ENCODE measurements around the gene SBDS. TPM values are rescaled to one million over a fixed set of nuclear protein-coding genes. Genes with fewer than 3 reads are reported as not detected.
"Not testable (repeated sequence)": the region's sequence is repeated elsewhere in the genome, so short reads cannot be mapped to it uniquely, and the experiment has no call there.

SBDS gene
- total RNA-seq, 2 experiments from 2014 or later: 443 to 474 TPM

DNA sequence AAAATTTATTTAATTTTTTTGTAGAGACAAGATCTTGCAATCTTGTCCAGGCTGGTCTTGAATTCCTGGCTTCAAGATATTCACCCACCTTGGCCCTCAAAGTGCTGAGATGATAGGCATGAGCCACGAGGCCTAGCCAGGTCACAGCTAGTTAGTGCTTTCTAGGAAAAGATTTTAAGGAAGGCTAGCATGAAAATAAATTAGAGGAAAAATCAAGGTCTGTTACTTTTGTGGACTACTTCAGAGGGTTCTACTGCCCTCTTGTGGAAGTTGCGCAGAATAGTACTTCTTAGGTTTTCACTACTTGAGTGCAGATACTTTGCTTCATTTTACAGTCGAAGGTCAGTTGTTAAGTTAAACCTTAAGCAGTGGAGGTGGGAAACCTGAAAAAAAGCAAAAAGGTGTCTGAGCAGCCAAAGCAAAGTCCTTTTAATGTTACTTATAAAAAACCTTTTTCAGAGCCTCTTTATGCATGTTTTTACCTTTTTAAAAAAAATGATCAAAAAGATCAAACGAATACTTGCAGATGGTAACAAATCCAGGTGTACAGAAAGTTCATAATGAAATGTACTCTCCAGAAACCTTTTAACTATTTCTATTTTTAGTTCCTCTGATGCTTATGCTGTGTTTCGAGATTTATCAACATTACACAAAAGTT, 5.3 kb upstream of the SBDS start:
- TF ChIP-seq, protein P1, sequence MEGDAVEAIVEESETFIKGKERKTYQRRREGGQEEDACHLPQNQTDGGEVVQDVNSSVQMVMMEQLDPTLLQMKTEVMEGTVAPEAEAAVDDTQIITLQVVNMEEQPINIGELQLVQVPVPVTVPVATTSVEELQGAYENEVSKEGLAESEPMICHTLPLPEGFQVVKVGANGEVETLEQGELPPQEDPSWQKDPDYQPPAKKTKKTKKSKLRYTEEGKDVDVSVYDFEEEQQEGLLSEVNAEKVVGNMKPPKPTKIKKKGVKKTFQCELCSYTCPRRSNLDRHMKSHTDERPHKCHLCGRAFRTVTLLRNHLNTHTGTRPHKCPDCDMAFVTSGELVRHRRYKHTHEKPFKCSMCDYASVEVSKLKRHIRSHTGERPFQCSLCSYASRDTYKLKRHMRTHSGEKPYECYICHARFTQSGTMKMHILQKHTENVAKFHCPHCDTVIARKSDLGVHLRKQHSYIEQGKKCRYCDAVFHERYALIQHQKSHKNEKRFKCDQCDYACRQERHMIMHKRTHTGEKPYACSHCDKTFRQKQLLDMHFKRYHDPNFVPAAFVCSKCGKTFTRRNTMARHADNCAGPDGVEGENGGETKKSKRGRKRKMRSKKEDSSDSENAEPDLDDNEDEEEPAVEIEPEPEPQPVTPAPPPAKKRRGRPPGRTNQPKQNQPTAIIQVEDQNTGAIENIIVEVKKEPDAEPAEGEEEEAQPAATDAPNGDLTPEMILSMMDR (IDR thresholded peaks at IDR 0.05): peak; percentile 63
- intact Hi-C loops (cut with DNase I, micrococcal nuclease): loop anchor here in 1 of 2 experiments (5.0 kb wide), 1 partner anchor 438 kb away; no protein-coding TSS in a partner anchor
- DNase-seq: peak in 3 of 14 experiments; percentile 43 to 46 (median 44)
- peaks cover 24% of the 10 kb centered on the region for H3K4me1 Mint-ChIP-seq (ENCODE audit: low read depth)
- H3K36me3 Mint-ChIP-seq (ENCODE audit: low read depth): peaks cover 59% of the 10 kb centered on the region
- H3K4me3 Mint-ChIP-seq: peak overlapping the region; percentile 87
- H3K27me3 ChIP-seq (ENCODE audit: control insufficient read depth in 1 of 2, insufficient read depth in 2 of 2, low read length in 2 of 2); H3K4me3 ChIP-seq (ENCODE audit: low read length); ATAC-seq (ENCODE audit: poor library complexity); CTCF ChIA-PET; H3K9me3 Mint-ChIP-seq; H3K9me3 ChIP-seq (ENCODE audit: control insufficient read depth in 1 of 2, insufficient read depth in 1 of 2, low read length in 2 of 2); H3K27ac ChIP-seq (ENCODE audit: low read depth in 1 of 2, low read length in 2 of 2); H3K27me3 Mint-ChIP-seq; H3K4me1 ChIP-seq (ENCODE audit: insufficient read depth, low read length); POLR2A ChIA-PET: not testable (repeated sequence)
- peak overlapping the region; percentile 74 for H3K27ac Mint-ChIP-seq
- H3K36me3 ChIP-seq (ENCODE audit: insufficient read depth, low read length): peaks cover 15% of the 10 kb centered on the region

DNA sequence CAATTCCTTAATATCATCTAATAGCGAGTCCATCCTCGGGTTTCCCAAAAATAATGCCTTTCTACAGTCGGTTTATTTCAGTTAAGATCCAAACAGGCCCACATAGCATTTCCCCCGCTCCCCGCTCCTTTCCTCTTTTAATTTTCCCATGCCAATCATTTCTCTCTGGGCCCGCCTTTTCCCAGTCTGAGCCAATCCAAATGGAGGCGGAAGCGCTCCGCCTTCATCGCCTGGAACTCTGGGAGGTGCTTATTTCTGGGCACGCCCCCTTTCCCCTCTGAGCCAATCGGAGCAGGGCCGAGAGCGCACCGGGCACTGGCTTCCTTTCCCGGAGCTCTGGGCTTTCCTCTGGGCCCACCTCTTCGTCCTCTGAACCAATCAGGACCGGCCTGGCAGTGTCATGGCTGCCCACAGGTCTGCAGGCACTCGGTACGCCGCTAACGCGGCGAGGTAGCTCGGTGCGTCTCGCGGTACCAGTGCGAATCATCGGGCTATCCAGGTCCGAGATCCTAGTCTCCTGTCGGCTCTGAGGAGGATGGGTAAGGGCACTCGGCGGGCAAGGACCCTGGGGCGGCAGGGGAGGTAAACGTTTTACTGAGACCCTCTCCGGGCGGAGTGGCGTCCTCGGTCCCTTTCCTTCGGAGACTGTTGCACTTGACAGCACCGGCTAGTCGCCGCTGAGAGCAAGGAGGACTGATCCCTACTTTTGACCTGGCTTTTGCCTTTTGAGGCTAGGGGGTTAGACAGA, 1.2 kb upstream of the SBDS start, which contains the start of gene TYW1:
Gene TYW1, plus strand, starts transcription at position 390 of the 748 bp plus-strand sequence. Its CDS starts 146 bp downstream, at position 536.
- CTCF ChIA-PET: interaction anchor here (1.8 kb wide), 1 partner anchor 75 kb away, joined by 5 read pairs; the partner anchor contains the start of gene TMEM248
- Mint-ChIP-seq H3K4me1 (ENCODE audit: low read depth) (peaks cover 39% of the 10 kb centered on the region), H3K27ac (peak within 1 kb of the TSS; percentile 96), H3K4me3 (peak within 1 kb of the TSS; percentile 98), H3K36me3 (ENCODE audit: low read depth) (peaks cover 66% of the 10 kb centered on the region)
- H3K27me3 ChIP-seq (ENCODE audit: control insufficient read depth in 1 of 2, insufficient read depth in 2 of 2, low read length in 2 of 2); H3K9me3 ChIP-seq (ENCODE audit: control insufficient read depth in 1 of 2, insufficient read depth in 1 of 2, low read length in 2 of 2); H3K27me3 Mint-ChIP-seq; H3K9me3 Mint-ChIP-seq: not testable (repeated sequence)
- Histone ChIP-seq H3K4me3 (ENCODE audit: low read length) (peak within 1 kb of the TSS; percentile 79), H3K36me3 (ENCODE audit: insufficient read depth, low read length) (peaks cover 23% of the 10 kb centered on the region), H3K4me1 (ENCODE audit: insufficient read depth, low read length) (peaks cover 14% of the 10 kb centered on the region), H3K27ac (ENCODE audit: low read depth in 1 of 2, low read length in 2 of 2) (peak within 1 kb of the TSS; percentile 56 to 66)
- DNase-seq: peak; percentile 95 to 99 (median 98)
- intact Hi-C loops (cut with DNase I, micrococcal nuclease): loop anchor here (2.0 to 10.0 kb wide), 9 partner anchors 72 to 1624 kb away; partner anchors contain the start of genes RABGEF1 (in 2 of the 2), TMEM248 (in 1 of the 2), VKORC1L1 (in 1 of the 2) and ZNF92 (in 1 of the 2)
- POLR2A ChIA-PET: interaction anchor here (1.1 to 3.5 kb wide), 8 partner anchors 10 to 882 kb away, joined by 3 to 71 read pairs (median 10); partner anchors contain the start of genes CRCP and TMEM248
- peak; percentile 79 for ATAC-seq (ENCODE audit: poor library complexity)

DNA sequence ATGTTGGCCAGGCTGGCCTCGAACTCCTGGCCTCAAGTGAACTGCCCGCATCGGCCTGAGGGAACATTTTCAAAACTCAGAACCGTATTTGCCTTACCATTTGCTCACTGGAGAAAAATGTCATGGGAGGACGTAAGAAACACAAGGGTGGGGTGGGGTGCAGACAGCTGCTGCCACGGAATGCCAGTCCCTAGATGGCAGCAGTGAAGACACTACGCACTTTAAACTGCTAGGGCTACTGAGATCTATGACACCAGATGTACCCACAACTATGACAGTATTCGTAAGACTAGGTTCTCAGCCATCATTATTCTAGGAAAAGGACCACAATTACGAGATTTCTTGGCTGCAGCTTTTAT, 716 bp downstream of the SBDS start:
- TF ChIP-seq, protein P1 (IDR thresholded peaks at IDR 0.05): peak; percentile 47
- Mint-ChIP-seq H3K36me3 (ENCODE audit: low read depth) (peaks cover 73% of the 10 kb centered on the region), H3K4me1 (ENCODE audit: low read depth) (peaks cover 35% of the 10 kb centered on the region), H3K27ac (peak overlapping the region; percentile 96), H3K4me3 (peak overlapping the region; percentile 98)
- DNase-seq (peak; percentile 25 to 87 (median 49)), ATAC-seq (ENCODE audit: poor library complexity) (peak; percentile 55)
- Histone ChIP-seq H3K27ac (ENCODE audit: low read depth in 1 of 2, low read length in 2 of 2) (peak overlapping the region; percentile 98 to 99), H3K4me1 (ENCODE audit: insufficient read depth, low read length) (peaks cover 14% of the 10 kb centered on the region), H3K36me3 (ENCODE audit: insufficient read depth, low read length) (peaks cover 38% of the 10 kb centered on the region), H3K4me3 (ENCODE audit: low read length) (peak overlapping the region; percentile 77)
- intact Hi-C loops (cut with DNase I, micrococcal nuclease): loop anchor here (5.0 to 10.0 kb wide), 10 partner anchors 67 to 1622 kb away; partner anchors contain the start of genes RABGEF1 (in 1 of the 2), TMEM248 (in 1 of the 2), VKORC1L1 (in 1 of the 2) and ZNF92 (in 1 of the 2)
- POLR2A ChIA-PET: interaction anchor here (0.6 to 3.5 kb wide), 10 partner anchors 74 to 1224 kb away, joined by 3 to 71 read pairs (median 10); partner anchors contain the start of genes CRCP, KCTD7, RABGEF1 and TMEM248
- H3K27me3 ChIP-seq (ENCODE audit: control insufficient read depth in 1 of 2, insufficient read depth in 2 of 2, low read length in 2 of 2); H3K9me3 ChIP-seq (ENCODE audit: control insufficient read depth in 1 of 2, insufficient read depth in 1 of 2, low read length in 2 of 2); H3K27me3 Mint-ChIP-seq; H3K9me3 Mint-ChIP-seq: not testable (repeated sequence)
- CTCF ChIA-PET: interaction anchor here (0.6 to 1.0 kb wide), 2 partner anchors 63 to 73 kb away, joined by 3 to 5 read pairs; no protein-coding TSS in a partner anchor

DNA sequence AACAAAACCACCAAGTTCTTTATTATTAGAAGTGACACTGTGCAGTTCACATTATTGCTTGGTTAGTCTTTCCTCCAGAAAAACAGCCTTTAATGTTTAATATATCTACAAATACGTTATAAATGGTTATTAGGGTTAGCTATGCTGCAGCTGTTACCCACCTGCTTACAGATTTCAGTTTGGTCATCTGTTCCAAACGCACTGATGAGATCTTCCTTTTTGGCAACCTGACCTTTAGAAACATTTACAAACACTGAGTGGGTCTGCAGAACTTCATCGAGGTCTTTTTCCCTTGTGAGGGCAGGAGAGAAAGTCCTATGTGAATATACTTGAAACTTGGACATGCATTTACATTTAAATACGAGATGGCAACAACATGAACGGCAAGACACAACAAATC, 1.3 kb downstream of the SBDS start:
- ATAC-seq (ENCODE audit: poor library complexity); H3K9me3 ChIP-seq (ENCODE audit: control insufficient read depth in 1 of 2, insufficient read depth in 1 of 2, low read length in 2 of 2); H3K27me3 ChIP-seq (ENCODE audit: control insufficient read depth in 1 of 2, insufficient read depth in 2 of 2, low read length in 2 of 2); H3K27me3 Mint-ChIP-seq; DNase-seq; H3K9me3 Mint-ChIP-seq: not testable (repeated sequence)
- Histone ChIP-seq H3K36me3 (ENCODE audit: insufficient read depth, low read length) (peaks cover 42% of the 10 kb centered on the region), H3K4me3 (ENCODE audit: low read length) (peak overlapping the region; percentile 77), H3K27ac (ENCODE audit: low read depth in 1 of 2, low read length in 2 of 2) (peak overlapping the region in 1 of 2 donors; percentile 99), H3K4me1 (ENCODE audit: insufficient read depth, low read length) (peaks cover 14% of the 10 kb centered on the region)
- Mint-ChIP-seq H3K4me1 (ENCODE audit: low read depth) (peaks cover 35% of the 10 kb centered on the region), H3K27ac (peak overlapping the region; percentile 96), H3K36me3 (ENCODE audit: low read depth) (peaks cover 69% of the 10 kb centered on the region), H3K4me3 (peak overlapping the region; percentile 98)
- ChIA-PET CTCF (interaction anchor here (0.6 to 1.0 kb wide), 3 partner anchors 39 to 72 kb away, joined by 3 to 6 read pairs (median 5); no protein-coding TSS in a partner anchor), POLR2A (interaction anchor here (0.6 to 3.5 kb wide), 7 partner anchors 72 to 1224 kb away, joined by 3 to 71 read pairs (median 11); partner anchors contain the start of gene TMEM248)
- intact Hi-C loops (cut with DNase I, micrococcal nuclease): loop anchor here (5.0 to 10.0 kb wide), 8 partner anchors 67 to 1119 kb away; partner anchors contain the start of genes RABGEF1 (in 1 of the 2), TMEM248 (in 1 of the 2) and VKORC1L1 (in 1 of the 2)

DNA sequence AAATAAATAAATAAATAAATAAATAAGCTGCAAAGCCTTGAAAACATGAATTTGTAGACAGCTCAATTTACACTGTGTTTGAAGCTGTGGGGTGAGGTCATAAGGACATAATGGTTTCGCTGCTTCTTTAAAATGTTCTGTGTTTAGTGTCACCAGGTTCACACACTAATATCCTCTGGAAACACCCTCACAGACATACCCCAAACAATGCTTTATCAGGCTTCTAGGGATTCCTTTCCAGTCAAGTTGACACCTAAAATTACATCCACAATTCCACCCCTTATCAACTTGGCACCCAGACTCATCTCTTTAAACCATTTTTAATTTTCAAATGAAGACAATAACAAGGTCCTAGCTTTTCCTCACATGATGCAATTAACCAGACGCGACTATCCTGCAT, 5.8 kb downstream of the SBDS start:
- intact Hi-C loops (cut with DNase I, micrococcal nuclease); H3K4me3 Mint-ChIP-seq; CTCF ChIA-PET; H3K27me3 ChIP-seq (ENCODE audit: control insufficient read depth in 1 of 2, insufficient read depth in 2 of 2, low read length in 2 of 2); H3K27ac ChIP-seq (ENCODE audit: low read depth in 1 of 2, low read length in 2 of 2); POLR2A ChIA-PET; ATAC-seq (ENCODE audit: poor library complexity); H3K9me3 Mint-ChIP-seq; H3K27ac Mint-ChIP-seq; DNase-seq; H3K9me3 ChIP-seq (ENCODE audit: control insufficient read depth in 1 of 2, insufficient read depth in 1 of 2, low read length in 2 of 2); H3K27me3 Mint-ChIP-seq; H3K4me1 ChIP-seq (ENCODE audit: insufficient read depth, low read length); H3K4me3 ChIP-seq (ENCODE audit: low read length): not testable (repeated sequence)
- Mint-ChIP-seq H3K36me3 (ENCODE audit: low read depth) (peaks cover 69% of the 10 kb centered on the region), H3K4me1 (ENCODE audit: low read depth) (peaks cover 20% of the 10 kb centered on the region)
- peaks cover 59% of the 10 kb centered on the region for H3K36me3 ChIP-seq (ENCODE audit: insufficient read depth, low read length)

Measured in CD4-positive, alpha-beta T cell (primary cell).